NOMO-1 treated with dmso at 0.1 percent for 144 hours (cell line): ENCODE results near the gene SRA1.
"Not testable (repeated sequence)": the region's sequence is repeated elsewhere in the genome, so short reads cannot be mapped to it uniquely, and the experiment has no call there.

Experiments used
- DNase-seq: peaks from one replicate; lab custom pipeline; 2025; ENCODE audit not compliant: unreplicated experiment; lab: John Stamatoyannopoulos, UW

Gene SRA1

DNA sequence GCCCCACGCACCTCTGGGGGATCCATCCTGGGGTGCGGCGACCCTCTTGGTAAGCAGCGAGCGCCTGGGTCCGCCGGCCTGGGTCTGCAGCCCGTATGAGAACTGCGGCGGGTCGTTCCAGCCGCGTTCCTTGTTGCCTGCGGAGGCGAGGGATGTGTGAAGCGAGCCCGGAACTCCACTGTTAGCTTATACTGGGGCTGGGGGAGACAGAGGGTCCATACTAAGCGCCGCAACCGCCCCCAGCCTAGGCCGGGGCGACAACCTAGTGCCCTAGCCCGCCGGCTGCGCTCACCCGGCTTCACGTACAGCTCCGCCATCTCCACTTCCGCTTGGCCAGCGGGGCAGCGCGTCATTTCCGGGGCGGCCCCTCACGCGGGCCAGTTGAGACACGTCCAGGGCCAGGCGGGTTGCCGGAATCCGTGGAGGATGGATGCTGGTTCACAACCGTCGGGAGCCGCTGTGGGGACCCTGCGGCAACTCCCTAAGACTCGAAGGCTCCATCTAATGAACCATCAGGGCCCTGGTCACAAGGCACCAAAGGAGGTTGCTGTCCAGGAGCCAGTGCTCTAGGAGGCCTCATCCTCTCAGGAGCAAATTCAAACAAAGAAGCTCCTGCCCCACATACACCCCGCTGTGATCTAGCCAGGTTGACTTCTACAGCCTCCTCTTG lies at the start of gene SRA1:
Gene SRA1, minus strand, starts transcription at position 338 of the 670 bp plus-strand sequence. Its CDS starts 21 bp downstream, at position 317.
- DNase-seq = peak; percentile 94

GRCh38 chr5:140607031-140607430 lies 49.8 kb upstream of the SRA1 start:
- no peak for DNase-seq

DNA sequence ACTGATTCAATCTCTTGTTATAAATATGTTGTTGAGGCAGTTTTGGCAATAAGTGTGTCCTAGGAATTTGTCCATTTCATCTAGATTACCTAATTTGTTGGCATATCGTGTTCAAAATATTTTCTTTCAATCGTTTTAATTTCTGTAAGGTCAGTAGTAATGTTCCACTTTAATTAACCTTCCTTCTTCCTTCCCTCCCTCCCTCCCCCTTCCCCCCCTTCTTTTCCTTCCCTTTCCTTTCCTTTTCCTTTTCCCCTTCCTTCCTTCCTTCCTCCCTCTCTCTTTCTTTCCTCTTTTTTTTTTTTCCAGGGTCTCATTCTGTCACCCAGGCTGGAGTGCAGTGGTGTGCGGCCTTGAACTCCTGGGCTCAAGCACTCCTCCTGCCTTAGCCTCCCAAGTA lies 48.6 kb upstream of the SRA1 start:
- no peak for DNase-seq

- DNase-seq = no peak
Observed at GRCh38 chr5:140603734-140604133, 46.5 kb upstream of the SRA1 start.

DNA sequence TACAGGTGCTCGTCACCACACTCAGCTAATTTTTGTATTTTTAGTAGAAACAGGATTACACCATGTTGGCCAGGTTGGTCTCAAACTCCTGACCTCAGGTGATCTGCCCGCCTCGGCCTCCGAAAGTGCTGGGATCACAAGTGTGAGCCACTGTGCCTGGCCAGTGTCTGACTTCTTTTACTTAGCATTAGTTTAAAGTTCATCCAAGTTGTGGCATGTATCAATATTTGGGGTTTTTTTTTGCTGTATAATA lies 46.1 kb upstream of the SRA1 start:
- DNase-seq = not testable (repeated sequence)

DNA sequence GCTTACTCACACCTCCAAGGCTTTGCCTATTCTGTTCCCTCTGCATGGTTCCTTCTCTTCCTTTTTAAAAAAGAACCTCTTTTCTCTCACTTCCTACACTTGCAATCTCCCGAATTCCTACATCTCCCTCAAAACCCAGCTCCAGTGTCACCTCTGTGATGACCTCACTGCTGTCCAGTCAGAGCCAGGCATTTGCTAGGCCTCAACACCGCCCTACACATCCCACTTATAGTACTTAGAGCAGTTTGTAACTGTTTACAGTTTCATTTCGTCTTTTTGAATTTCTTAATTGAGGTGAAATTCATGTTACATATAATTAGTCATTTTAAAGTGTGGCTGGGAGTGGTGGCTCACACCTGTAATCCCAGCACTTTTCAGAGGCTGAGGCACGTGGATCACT lies 44.9 kb upstream of the SRA1 start:
- DNase-seq = no peak

DNA sequence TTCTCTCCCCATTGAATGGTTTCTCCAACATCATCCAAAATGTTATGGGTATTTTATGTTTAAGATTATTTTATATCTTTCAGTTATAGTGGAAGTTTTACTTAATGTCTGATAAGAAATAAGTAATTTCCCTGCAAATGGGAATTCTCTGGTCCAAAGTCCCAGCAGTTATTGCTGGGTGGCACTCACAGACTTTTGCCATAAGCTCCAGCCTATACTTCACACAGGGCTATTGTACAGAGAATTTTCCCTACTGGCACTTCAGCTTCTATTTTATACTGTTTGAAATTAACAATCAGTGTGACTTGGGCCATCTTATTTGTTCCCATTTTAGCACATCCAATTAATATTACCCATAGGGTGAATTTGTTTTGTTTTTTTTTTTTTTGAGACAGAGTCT lies 42.8 kb upstream of the SRA1 start:
- no peak for DNase-seq

DNA sequence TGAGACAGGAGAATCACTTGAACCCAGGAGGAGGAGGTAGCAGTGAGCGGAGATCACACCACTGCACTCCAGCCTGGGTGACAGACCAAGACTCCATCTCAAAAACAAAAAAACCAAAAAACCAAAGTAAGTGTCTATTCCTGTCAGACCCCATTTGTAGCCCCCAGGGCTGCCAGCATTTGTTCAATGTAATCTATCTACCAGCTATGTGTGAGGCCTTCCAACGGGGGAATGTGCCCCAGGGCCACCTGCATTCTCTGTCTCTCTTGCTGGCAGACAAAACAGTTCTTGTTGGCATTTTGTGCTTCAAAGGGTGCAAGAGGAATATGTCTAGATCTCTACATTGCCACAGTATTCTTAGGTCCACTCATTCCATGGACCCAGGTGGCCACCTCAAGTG lies 41.6 kb upstream of the SRA1 start:
- DNase-seq = no peak

DNA sequence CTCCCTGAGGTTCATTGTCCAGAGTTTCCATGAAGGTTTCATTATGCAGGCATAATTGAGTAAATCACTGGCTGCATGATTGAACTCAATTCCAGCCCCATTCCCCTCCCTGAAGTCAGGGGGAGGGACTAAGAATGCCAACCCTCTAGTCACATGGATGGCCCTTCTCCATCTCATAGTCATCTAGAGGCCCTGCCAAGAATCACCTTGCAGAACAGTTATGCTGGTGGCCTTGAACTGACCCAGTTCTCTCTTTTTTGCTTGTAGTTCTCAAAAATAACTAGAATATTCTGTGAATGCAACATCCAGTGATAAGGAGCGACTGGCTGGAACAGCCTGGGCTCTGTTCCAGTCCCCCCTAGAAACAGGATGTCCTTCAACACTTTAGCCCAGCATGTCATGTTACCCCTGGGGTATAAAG lies 39.1 kb upstream of the SRA1 start:
- no peak for DNase-seq

DNA sequence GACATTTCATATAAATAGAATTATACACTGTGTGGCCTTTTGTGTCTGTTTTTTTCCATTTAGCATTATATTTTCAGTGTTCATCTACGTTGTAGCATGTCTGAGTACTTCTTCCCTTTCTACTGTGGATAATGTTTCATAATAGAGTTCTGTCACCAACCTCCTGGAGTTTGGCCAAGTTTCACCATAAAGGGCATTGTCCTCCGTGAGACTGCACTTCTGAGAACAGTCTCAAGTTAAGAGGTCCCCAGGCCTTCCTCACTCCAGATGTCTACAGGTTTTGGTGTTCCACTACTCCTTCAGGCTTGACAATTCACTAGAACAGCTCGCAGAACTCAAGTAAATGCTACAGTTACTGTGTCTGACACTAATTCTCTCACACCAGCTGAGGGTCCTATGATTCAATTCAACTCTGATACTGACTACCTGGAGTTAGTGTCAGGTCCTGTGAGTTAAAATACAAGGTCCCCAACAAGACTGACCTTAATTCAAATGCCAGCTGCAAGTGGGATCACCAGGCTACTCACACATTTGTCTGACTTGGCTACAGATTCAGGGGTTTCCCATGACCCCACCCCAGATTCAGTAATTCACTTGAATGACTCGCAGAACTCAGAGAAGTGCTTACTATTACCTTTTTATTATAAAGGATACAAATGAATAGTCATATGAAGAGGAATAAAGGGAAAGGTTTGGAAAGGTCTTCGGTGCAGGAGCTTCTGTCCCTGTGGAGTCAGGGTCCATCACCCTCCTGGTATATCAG lies 38.4 kb upstream of the SRA1 start:
- DNase-seq = peak; percentile 69

DNA sequence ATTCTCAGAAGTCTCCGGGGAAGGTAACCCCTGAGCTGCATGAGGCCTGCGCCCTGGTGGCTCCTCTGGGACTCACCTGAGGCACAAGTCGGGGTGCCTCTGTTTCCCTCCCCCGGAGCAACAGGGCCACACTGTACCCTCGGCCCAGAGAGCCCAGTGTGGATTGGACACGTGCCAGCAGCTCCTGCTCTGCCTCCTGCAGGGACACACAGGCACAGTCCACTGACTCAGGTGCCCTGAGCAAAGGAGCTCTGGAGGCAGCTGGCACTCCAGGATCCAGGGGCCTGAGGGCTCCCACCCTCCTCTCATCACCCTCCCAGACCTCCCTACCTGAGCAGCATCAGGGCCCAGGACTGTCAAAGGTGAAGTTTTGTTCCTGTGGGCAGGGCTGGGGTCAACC lies 36.9 kb upstream of the SRA1 start:
- DNase-seq = no peak

GRCh38 chr5:140593070-140593469 lies 35.8 kb upstream of the SRA1 start:
- not testable (repeated sequence) for DNase-seq

DNA sequence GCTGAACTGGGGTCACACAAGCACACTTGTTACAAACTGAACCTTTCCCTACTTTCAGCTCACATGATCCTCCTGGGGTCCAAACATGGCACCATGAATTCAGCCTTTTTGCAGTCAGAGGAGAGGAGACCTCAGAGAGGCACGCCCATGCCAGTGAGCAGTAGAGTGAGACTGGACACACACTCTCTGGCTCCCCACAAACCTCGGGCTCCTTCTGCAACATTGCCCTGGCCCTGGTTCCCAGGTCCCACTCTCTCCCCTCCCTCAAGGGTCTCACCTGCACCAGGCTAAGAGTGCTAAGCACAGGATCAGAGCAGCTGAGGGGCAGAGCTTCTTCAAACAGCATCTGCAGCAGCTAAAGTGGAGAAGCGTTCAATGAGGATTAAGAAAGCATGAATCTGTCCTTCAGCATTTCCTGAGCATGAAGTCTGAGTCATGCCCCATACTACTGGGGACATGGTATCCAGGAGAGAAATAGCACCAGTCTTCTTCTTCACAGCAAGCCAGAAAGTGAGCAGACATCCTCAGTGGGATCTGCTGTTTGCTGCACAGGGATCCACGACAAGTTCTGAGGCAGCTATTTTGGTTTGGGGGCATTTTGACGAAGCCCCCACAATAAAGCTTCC lies 34.6 kb upstream of the SRA1 start:
- peak; percentile 17 for DNase-seq

- DNase-seq = no peak
Observed at GRCh38 chr5:140590861-140591260, 33.6 kb upstream of the SRA1 start.

GRCh38 chr5:140588311-140589070 lies 31.2 kb upstream of the SRA1 start:
- no peak for DNase-seq

DNA sequence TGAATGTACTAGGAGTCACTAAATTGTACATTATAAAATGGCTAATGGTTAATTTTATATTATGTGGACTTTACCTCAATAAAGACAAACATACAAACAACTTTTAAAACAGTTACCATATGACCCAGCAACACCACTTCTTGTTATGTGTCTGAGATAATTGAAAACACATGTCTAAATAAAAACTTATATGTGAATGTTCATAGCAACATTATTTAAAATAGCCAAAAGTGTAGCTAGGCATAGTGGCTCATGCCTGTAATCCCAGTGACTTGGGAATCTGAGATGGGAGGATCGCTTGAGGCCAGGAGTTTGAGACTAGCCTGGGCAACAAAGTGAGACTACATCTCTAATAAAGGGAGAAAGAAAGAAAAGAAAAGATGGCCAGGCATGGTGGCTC lies 30.2 kb upstream of the SRA1 start:
- DNase-seq = no peak

DNA sequence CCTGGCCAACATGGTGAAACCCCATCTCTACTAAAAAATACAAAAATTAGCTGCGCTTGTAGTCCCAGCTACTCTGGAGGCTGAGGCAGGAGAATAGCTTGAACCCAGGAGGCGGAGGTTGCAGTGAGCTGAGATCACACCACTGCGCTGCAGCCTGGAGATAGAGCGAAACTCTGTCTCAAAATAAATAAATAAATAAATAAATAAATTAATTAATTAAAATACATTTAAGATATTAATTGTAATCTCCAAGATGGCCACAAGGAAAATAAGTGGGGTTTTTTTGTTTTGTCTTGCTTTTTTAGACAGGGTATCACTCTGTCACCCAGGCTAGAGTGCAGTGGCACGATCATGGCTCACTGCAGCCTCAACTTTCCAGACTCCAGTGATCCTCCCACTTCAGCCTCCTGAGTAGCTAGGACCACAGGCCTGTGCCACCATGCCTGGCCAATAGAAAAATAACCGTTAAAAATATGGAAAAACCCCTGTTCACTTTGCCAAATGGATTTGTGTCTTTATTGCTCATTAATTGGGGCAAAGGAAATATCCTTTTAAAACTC lies 22.0 kb upstream of the SRA1 start:
- not testable (repeated sequence) for DNase-seq

DNA sequence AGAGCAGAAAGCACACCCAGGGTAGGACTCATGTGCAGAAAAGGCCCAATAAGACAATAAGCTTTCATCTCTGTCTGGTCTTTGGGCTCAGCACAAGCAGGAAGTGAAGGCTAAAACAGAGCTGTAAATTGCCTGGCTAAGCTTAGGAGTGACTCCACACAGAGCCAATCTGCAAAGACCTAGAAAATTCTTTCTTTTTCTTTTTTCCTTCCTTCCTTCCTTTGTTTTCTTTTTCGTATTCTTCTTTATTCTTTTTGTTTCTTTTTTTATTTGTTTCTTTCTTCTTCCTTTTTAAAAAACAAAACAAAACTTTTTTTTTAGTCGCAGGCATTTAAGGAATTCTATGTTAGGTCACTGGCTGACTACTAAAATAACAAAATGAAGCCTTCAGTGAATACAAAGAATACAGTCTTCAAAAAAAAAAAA lies 19.5 kb upstream of the SRA1 start:
- DNase-seq = no peak

GRCh38 chr5:140575309-140575708 lies 18.0 kb upstream of the SRA1 start:
- DNase-seq = peak; percentile 17

DNA sequence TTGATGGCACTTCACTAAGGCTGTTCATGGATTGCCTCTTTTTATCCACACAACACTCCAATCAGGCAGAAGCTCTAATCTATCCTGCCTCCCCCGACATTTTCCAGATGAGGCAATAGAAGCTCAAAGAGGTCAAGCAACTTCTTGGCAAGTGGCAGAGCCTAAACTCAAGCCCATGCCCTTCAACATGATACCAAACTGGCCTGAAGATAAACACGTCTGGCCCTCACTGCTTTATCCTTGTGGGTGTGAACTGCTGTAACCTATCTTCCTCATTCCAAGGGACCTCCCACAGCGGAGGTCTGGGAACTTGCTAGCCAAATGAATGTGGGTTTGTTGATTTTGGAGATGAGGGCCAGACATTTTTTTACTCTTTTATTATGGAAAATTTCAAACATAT lies 16.9 kb upstream of the SRA1 start:
- DNase-seq = no peak

- no peak for DNase-seq
Observed at GRCh38 chr5:140573683-140574082, 16.4 kb upstream of the SRA1 start.
